GM18858 (cell line): Measurements from ENCODE around the gene TMEM72.
"Not testable (repeated sequence)": the region's sequence is repeated elsewhere in the genome, so short reads cannot be mapped to it uniquely, and the experiment has no call there.

Experiments
- ATAC-seq: cut with Tn5 transposase; IDR thresholded peaks from one replicate; pipeline ENCODE4 v1.9.1; 2021; ENCODE audit not compliant: unreplicated experiment

TMEM72 gene

DNA sequence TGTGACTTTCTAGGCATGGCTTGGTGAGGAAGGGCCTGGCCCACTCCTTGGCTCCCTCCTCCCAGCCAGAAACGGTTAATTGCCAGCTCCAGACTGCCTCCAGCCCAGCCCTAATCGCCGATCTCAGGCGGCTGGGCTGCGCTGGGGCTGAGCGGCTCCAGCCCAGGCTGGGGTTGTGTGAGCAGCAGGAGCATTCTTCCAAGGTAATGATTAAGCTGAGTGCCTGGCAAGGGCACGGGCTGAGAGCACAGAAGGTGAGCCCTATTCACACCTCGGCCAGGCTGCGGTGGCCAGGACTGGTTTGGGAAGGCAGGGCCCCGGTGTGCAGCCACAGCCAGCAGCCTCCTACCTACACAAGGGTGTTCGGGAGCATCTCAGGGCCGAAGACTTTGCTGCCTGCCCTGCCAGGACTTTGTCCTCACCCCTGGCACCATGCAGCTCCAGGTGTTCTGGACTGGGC, at the start of gene TMEM72:
TMEM72 (plus strand) TSS at position 257 of the 460 bp plus-strand sequence; CDS start at position 433, 176 bp downstream.
- ATAC-seq, result no peak

DNA sequence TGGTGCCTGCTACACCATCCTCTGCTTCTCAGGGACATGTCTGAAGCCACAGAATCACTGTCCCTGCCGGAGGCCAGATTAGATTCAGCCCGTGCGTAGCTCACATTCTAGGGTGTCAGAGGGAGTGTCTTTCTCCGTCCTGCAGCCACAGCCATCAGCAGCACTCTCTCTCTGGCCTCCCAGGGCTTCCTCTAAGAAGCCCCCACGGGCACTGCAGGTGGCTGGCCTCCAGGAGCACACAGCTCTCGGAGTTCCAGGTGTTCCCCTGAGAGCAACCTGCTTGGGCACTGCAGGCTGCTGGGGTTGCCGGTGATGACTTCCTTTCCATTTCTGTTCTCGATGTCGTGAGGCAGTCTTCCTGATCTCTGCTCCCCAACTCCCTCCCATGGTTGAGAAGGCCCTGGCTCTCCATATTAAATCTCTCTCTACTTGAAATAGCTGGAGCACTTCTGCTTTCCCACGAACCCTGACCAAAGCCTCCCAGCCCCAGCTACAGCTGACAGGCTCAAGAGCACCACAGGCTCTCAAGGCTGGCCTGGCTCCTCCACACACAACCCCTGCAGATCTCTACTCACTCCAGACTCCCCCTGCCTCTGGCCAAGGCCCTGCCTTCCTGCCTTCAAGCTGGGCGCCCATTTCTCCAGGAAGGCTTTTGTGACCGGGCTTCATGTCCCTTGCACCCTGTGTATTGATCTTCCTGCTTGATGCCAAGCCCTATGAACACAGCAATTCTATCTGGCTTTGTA, 49.0 kb upstream of the TMEM72 start:
- no peak for ATAC-seq

DNA sequence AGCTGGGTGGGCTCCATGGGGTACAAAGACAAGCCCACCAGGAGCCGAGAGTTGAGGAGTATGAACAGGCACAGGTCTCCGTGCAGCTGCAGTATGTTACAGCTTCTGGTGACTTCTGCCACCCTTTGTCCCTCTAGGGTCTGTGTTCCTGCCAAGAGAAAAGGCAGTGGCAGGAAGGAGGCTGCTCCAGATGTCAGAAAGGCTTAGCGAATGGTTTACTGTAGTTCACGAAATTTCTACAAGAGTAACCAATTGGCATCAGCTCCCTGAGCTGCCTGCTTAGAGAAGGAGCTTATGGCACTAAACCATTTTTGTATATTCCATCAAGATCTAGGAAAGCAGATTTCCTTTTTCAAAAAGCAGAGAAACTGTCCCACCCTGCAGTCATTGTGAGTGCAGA, 48.2 kb upstream of the TMEM72 start:
- ATAC-seq, result no peak

DNA sequence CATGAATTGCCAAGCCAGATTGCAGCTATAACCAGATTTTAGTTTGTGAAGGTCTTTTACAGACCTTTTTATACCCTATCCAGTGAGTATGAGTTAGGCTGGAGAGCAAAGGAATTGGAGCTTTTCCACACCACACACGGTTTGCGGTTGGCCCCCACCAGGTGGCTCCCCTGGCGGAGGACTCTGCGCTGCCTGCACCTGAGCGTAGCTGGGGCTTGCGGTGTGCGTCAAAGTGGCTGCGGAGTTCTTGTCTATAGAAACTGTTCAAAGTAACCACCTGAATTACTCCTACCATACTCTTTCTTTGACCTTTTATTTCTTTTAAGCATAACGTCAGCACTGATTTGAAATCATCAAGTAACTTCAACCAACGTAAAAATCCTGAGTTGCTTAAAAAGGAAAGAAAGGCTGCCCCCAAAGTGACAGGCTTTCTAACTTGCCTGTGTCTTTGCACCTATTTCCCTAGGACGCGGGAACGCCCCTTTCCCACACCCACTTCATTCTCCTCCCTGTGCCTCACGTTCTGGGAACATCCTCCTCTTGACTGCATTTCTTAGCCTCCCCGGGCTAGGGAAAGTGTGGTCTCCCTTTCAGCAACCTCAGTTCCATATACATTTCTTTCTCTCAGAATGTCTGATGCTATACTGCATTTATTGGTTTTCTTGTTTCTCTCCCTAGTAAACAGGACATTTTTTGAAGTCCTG, 47.6 kb upstream of the TMEM72 start:
- ATAC-seq, result no peak

DNA sequence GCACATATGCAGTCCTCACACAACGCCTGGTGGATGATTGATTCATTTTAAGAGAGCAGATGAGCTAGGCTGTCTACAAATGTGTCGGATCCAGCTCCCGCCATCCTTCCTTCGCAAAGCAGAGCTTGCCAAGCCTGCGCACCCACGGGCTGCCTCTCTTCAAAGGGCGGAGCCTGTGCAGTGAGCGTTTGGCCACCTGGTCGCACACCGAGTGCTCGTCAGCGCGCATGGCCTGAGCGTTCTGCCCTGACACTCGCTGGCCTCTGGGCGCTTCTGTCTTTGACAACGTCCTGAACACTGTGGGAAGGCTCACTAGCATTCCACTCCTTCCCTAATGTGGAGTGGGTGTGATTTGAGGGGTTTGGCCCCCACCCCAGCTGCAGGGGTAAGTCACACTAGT, 47.1 kb upstream of the TMEM72 start:
- ATAC-seq, result no peak

DNA sequence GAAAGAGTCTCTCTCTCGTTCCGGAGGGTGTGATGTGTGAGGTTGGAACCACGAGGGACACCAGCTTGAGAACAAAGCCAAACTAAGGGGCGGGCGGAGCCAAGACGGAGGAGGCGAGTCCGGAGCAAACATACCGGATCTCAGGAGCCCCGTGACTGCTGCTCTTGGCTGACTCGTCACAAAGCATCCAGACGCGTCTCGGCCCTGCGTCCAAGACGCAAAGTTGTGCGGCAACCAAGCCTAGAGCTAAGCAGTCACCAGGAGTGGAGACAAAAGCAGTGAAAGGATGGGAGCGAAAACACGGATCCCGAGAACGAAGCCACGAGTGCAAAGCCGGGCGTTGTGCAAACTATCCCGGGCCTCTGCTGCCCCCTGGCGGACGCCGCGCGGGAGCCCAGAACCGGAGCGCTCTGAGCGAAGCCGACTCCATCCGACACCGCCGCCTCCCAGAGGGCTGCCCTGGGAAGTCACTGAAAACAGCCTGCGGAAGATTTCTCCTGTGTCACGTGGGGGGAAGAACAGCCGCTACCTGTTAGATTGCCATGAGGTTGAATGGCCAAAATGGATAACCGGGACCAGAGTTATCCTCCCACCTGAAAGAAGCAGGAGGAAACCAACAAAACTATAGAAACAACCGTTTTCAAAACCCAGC, 46.4 kb upstream of the TMEM72 start:
- ATAC-seq, result peak; percentile 83

DNA sequence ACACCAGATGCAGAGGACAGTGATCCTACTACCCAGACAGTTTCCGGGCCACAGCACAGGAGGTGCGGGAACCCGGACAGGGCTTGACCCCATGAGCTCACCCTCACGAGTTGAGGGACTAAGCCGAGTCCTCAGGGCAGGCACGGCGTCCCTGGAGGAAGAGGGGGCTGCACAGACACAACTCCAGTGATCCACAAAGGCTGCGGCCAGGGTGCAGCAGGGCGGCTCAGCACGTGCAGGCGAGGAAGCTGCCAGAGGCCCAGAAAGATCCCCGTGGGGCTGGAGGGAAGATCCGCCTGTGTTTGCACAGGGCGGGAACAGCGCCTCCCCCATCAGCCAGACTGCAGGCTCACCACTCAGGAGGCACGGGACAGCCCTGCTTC, 45.9 kb upstream of the TMEM72 start:
- no peak for ATAC-seq

DNA sequence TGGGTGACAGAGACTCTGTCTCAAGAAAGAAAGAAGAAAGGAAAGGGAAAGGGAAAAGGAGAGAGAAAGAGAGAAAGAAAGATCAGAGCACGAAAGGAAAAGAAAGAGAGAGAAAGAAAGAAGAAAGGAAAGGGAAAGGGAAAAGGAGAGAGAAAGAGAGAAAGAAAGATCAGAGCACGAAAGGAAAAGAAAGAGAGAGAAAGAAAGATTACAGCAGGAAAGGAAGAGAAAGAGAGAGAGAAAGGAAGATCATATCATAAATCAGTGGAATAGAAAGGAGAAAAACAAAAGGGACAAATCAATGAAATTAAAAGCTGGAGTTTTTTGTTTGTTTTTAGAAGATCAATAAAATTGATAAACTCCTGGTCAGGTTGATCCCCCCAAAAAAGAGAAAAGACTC, 44.8 kb upstream of the TMEM72 start:
- ATAC-seq, result not testable (repeated sequence)

DNA sequence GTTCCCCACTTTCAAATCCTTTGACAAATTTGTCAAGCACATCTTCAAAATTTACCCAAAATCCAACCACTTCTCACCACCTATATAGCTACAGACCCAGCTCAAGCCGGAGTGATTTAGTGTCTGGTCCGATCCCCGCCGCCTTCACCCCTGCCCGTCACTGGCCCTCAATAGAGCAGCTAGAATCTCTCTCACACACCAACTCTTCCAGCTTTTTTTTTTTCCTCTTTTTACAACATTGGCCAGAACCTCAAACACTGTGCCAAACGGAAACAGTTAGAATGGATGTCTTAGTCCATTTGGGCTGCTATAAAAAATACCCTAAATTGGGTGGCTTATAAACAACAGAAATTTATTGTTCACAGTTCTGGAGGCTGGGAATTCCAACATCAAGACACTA, 41.1 kb upstream of the TMEM72 start:
- ATAC-seq, result no peak

DNA sequence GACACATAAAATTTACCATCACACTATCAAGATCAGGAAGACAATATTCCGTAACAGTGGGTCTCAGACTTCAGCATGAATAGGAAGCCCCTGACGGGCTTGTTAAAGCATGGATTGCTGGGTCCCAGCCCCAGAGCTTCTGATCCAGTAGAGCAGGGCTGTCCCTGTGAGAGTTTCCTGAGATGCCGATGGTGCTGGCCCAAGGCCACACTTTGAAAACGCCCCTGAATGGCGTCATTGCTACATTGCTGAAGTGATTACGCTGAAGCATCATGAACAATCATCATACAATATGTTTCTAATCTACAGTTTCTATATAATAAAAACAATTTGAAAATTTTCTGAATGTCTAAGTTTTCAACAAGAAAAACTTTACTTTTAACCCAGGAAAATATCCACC, 38.0 kb upstream of the TMEM72 start:
- ATAC-seq, result no peak

DNA sequence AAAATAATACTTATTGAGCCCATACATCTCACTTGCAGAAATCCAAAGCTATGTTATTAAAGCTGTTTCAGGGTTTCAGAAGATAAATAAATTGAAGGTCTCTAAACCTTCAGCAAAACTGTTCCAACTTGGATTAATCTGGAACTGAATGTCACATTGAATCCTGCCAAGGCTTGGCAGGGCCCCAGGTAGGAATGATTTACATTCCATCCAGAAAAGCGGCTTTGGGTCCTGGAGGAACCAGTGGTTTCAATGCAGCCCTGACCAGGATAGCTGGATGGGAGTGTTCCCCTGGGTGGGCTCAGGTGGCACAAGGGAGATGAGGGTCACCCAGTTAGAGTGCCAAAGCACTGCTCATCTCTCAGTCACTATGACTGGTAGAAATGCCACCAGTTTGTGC, 37.0 kb upstream of the TMEM72 start:
- ATAC-seq, result no peak

DNA sequence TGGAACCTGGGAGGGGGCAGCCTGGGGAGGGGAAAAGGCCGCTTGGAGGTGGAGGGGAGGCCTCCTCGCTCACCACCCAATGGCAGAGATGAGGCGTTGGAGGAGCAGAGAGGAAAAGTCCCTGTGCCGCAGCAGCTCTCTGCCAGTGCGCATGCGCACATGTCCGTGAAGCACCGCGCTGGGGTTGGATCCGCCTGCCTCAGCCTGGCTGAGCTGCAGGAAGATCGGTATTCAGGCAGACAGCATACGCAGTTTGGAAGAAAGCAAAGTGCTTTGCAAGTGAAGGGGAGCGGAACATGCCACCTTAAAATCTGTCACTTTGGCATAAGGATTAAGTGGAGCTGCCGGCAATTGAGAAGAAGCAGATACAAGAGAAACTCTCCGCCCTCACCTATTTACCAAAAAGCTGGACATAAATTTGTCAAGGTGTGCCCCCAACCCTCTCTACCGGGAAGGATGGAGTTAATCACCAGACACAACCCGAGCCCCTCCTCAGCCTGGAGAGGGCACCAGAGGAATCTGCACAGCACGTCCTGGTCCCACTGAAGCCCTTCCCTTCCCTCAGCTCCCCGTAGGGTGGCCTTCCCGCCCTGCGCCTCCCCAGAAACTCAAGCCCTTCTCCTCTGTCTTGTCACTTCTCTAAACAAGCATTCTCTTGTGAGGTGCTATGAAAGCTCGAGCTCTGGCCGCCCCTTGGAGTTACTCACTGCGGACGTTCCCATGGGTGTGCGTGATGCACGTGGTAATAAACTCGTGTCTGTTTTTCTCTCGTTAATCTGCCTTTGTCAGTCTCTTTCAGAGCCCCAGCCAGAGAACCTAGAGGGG, 32.2 kb upstream of the TMEM72 start:
- ATAC-seq, result no peak

DNA sequence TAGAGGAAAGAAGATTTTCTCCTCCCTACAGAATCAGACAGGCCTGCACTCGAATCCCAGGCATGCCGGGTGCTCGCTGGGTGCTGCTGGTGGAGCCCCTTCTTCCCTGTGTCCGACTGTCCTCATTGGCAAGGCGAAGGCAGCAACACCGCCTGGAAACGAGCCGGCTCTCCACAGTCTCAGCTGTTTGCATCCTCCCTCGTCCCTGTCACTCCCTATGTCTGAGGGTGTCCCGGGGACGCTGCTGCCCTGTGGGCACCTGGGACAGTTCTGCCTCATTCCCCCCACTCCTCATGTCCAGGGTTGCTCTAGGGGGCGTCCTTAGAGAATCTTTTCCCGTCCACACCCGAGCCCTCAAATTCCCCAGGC, 31.6 kb upstream of the TMEM72 start:
- no peak for ATAC-seq

DNA sequence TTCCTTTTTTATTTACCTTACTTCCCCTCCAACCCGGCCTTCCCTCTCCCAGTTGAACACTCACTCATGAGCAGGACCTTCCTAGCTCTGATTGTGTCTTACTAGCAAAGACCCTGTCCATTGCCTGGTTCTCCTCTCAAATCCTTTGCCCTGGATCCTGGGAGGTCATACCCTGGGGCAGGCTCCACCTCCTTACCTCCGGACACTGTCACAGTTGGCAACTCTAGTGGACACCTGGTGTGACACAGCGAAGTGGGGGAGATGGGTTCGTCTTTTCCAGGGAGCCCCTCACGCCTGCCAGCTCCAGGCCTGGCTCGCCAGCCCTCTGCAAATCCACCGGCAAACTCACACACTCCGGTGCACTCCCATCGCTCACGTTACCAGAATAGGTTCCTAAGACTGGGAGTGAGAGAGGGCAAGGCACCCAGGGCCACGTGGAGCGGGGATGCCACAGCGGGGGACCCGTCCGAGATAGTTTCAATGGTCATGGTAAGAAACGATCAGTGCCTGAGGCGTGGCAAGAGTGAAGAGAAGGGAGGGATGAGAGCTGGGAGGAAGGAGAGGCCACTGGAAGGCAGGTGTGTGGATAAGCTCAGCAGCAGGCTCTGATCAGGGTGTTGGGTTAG, 30.9 kb upstream of the TMEM72 start:
- no peak for ATAC-seq

DNA sequence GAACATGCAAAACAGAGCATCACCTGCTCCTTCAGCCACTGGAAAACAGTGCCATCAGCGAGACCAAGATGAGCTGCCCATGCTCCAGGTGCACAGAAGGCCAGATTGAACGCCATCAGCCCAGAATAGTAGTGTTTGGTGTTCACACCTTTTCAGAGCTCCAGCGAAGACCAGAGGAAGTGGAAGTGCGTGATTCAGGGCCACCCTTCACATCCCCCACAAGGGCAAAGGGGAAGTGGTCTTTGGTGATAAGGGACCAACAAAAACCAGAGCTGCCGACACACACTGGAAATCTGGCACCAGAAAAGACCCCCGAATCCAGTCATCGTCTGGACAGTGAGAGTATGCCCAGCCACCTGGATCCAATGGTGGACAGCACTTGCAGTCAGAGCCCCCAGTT, 29.5 kb upstream of the TMEM72 start:
- no peak for ATAC-seq

DNA sequence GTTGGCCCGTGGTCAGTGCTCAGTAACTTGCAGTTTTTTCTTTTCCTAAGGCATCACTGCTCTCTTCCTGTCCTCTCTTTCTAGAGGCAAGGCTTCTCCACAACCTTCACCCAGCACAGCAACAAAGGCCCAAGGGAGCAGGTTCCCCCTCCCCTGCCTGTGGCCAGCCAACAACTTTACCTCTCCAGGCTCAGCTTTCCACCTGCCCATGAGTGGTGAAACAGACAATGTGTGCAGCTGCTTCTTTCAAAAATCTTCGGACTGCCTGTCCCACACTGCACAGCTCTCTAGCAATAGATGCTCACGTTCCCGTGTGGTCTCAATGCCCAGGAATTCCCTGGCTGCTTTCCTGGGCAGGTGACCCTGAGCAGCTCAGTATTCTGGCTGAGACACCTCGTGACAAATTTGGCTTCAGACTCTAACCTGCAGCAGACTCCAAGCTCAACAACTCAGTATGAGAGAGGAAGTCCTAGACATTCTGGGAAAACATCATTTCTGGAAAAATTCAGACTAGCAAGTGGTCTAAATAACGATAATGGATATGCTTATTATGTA, 28.9 kb upstream of the TMEM72 start:
- no peak for ATAC-seq

DNA sequence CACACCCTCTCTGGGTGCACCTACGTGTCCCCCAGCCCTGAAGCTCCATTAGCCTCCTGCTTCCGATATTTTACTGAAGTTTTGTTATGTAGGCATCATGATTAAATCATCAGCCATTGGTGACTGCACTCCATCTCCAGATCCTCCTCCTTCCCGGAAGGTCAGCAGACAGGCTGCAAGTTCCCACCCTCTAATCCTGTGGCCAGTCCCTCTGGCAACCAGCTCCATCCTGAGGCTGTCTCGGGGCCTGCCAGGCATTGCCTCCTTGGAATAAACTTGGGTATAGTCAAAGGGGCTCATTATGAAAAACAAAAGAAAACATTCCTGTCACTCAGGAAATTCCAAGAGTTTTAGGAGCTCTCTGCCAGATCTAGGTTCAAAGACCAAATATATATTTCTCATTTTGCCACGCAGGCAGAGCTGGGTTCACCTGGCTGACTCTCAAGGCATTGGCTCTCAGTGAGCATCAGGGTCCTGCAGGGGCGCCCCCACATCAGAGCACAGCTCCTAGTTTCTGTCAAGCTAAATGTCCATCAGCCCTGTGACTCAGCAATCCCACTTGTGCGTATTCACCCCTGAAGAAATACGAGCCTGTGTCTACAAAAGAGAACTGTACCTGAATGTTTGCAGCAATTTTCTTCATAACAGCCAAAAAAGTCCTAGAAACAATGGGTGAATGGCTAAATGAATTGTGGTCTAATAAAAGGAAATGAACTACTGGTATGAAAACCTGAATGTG, 27.4 kb upstream of the TMEM72 start:
- no peak for ATAC-seq

DNA sequence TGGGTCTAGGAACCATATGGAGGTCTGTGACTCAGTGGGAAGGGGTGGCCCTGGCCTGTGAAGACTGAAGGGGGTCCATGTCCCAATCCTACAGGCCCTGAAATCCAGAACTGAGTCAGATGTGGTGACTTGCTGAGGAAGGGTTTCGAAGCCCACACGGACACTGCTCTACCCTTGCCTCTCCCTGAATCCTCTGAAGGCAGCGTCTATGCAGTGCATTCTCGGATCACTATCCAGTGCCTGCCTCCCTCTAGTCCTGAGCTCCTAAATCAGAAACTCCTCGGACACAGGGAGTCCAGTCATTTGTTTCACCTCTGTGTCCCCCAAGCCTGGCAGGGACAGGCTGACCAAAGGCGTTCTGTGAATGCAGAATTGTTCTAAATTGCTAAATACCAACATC, 25.4 kb upstream of the TMEM72 start:
- ATAC-seq, result no peak

DNA sequence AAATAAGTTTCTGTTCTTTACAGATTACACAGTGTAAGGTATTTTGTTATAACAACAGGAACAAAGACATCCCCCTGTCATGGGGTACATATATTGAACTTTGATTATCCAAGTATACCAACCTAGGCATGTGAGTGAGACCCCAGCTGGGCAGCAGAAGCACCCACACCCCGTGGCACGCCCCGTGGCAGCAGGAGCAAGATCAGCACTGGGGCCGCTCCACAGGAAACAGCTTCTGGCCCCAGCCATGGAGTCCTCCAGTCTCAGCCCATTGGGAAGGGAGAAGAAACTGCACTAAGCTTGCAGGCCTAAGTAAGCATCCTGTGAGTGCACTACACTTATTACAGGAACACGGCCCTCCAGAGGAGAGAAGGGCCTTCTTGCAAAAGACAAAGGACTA, 24.2 kb upstream of the TMEM72 start:
- ATAC-seq, result no peak

DNA sequence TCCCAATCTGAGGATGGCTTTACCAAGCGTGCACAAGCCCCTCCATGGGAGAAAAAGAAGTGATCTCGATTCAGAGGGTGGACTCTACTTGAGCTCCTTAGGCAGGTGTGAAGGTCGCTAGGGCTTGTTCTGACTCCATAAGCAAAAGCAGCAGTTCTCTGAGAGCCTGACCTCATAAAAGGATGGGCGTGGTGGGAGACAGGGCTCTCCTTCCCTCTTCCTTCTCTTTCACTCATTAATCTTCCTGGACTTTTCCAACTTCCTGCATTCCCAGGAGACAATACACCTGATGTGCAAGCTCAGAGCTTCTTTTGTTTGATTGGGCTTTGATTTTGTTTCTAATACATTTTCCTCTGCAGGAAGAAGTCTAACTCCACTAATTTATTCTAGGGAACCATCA, 22.3 kb upstream of the TMEM72 start:
- ATAC-seq, result no peak
